Tibial nerve (tissue), 4 donors: ENCODE results near the gene ARID4B. TPM values are rescaled to one million over a fixed set of nuclear protein-coding genes. Genes with fewer than 3 reads are reported as not detected.

Experiments used
- DNase-seq, 2 donors: peaks; one replicate each; pipeline ENCODE4 v3.0.0-alpha.2; 2019; ENCODE audit warnings: low spot score in 2 of 2
- H3K27ac ChIP-seq, 4 donors: fragments of 200-600 bp; sonication (generic) in 3 of 4; one replicate each; pipeline ENCODE4 v1.5.1; 2017 to 2019; ENCODE audit warnings: mild to moderate bottlenecking in 1 of 4
- H3K27me3 ChIP-seq, 2 donors: fragments of 200-600 bp; sonication (generic) in 1 of 2; one replicate each; pipeline versions ENCODE4 v1.5.1 to v1.6.0; 2017 to 2019
- H3K36me3 ChIP-seq, 3 donors: fragments of 200-600 bp; sonication (generic); one replicate each; pipeline ENCODE4 v1.5.1; 2018 to 2019
- H3K4me1 ChIP-seq, 4 donors: fragments of 200-600 bp; sonication (generic) in 3 of 4; one replicate each; pipeline ENCODE4 v1.5.1; 2017 to 2019
- H3K4me3 ChIP-seq, 4 donors: fragments of 200-600 bp; sonication (generic) in 3 of 4; one replicate each; pipeline ENCODE4 v1.5.1; 2017 to 2019; ENCODE audit warnings: mild to moderate bottlenecking in 1 of 4, moderate library complexity in 1 of 4
- H3K9me3 ChIP-seq, 4 donors: fragments of 200-600 bp; sonication (generic) in 3 of 4; one replicate each; pipeline ENCODE4 v1.5.1; 2017 to 2019
- CTCF ChIP-seq, 5 experiments: fragments of 200-600 bp in 3 of 5; fragments of 450-650 bp in 2 of 5; sonication (generic) in 3 of 5; IDR thresholded peaks; one replicate each; pipeline ENCODE4 v1.5.1; 2016 to 2019; ENCODE audit warnings: antibody characterized with exemption in 5 of 5, mild to moderate bottlenecking in 3 of 5, moderate library complexity in 2 of 5
- EP300 ChIP-seq, 2 donors: sonication (generic); formaldehyde crosslinking; IDR thresholded peaks; one replicate each; pipeline ENCODE4 v1.6.1; 2017; ENCODE audit warnings: antibody characterized with exemption in 2 of 2, mild to moderate bottlenecking in 1 of 2
- POLR2A ChIP-seq, 2 donors: fragments of 450-650 bp; IDR thresholded peaks; one replicate each; pipeline ENCODE4 v1.6.1; 2017; ENCODE audit warnings: antibody characterized with exemption in 2 of 2, mild to moderate bottlenecking in 2 of 2, moderate library complexity in 2 of 2
- WGBS, 2 donors: methylation state at CpG; one replicate each; pipeline ENCODE4 v1.1.5; 2018; 5-methylcytosine and 5-hydroxymethylcytosine counted together
- total RNA-seq, 4 donors: library from RNA; depleted of rRNA; stranded (reverse); fragments of >200 nt; gene quantifications; one replicate each; pipeline ENCODE4 v1.1.0, GENCODE V29; 2016

Gene ARID4B
- total RNA-seq, 4 donors from 2014 or later: 41.6 to 58.8 (median 46.8) TPM

DNA sequence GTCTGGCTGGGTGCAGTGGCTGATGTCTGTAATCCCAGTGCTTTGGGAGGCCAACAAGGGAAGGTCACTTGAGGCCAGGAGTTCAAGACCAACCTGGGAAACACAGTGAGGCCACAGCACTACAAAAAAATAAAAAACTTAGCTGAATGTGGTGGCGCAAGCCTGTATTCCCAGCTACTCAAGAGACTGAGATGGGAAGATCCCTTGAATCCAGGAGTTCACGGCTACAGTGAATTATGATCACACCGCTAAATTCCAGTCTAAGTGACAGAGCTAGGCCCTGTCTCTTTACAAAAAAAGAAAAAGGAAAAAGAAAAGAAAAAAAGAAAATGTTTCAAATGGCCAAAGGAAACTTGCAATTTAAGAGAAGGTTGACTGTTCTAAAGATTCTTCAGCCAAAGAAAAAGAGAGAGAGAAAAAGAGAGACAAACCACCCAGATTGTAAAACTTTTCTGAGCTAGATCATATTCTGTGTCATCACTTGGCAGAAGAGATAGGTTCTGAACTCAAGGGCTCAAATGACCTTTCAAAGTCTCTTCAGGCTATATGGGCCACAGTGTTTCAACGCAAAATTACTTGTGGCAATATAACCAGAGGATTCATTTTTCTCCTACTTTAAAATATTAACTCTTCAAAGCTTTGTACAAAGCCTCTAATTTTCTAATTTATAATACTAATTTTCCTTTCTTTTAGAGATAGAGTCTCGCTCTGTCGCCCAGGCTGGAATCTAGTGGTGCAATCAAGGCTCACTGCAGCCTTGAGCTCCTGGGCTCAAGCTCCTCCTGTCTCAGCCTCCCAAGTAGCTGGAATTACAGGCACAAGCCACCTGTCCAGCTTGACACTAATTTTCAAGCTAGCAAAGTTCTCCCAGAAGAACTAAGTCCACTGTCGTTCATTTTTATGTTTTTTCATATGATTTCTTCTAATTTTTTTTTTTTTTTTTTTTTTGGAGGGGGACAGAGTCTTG, 20.5 kb downstream of the ARID4B start:
- Histone ChIP-seq H3K27me3 (no peaks in the 10 kb centered on the region), H3K27ac (peak overlapping the region in 1 of 4 donors; percentile 0), H3K9me3 (no peaks in the 10 kb centered on the region), H3K4me1 (peaks cover 0 to 60% (median 2%) of the 10 kb centered on the region in 4 donors), H3K36me3 (peaks cover 0 to 4% (median 0%) of the 10 kb centered on the region in 3 donors), H3K4me3 (no peak overlapping the region)
- 68 to 69% methylated on average over 7 of the region's 7 CpGs for WGBS, 2 donors
- TF ChIP-seq EP300 (IDR thresholded peaks at IDR 0.05): no peak
- TF ChIP-seq CTCF (IDR thresholded peaks at IDR 0.05): no peak
- no peak for TF ChIP-seq POLR2A (IDR thresholded peaks at IDR 0.05)
- no peak for DNase-seq

DNA sequence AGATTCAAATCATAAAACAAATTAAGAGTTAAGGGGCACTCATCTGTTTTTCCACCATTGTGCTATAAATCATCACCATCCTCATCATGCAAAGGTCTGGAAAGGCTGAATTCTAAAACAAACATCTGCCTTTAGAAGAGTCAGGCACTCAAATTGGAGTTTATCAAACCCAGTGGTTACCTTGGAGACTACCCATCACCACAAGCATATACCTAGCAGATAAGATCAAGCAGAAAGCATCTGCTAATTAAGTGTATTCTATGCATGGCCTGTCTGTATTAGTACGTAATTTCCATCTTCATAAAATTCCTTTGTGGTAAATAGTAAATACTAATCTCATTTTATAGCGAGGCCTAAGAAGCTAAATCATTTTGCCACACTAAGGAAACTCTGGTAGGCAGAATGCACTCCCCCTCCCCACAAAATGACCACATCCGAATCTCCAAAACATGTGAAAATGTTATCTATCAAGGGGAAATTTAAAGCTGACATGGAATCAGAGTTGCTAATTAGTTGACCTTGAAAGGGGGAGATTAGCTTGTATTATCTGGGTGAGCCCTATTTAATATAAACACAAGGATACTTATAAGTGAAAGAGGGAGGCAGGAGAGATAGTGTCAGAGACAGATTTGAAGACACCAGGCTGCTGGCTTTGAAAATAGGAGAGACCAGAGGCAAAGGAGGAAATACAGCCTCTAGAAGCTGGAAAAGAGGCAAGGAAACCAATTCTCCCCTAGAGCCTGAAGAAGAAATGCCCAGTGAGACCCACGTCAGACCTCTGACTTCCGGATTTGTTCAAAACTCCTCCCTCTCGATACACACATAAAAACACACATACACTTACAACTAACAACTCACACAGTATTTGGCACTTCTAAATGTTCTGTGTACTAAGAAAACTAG, 23.2 kb downstream of the ARID4B start:
- H3K27me3 ChIP-seq: no peaks in the 10 kb centered on the region
- peak overlapping the region in 1 of 4 donors; percentile 47 for H3K27ac ChIP-seq
- peaks cover 0 to 57% (median 5%) of the 10 kb centered on the region in 4 donors for H3K4me1 ChIP-seq
- no peaks in the 10 kb centered on the region for H3K36me3 ChIP-seq
- no peak for TF ChIP-seq CTCF (IDR thresholded peaks at IDR 0.05)
- no peak for TF ChIP-seq EP300 (IDR thresholded peaks at IDR 0.05)
- TF ChIP-seq POLR2A (IDR thresholded peaks at IDR 0.05): no peak
- WGBS, 2 donors: 34 to 40% methylated on average over 6 of the region's 6 CpGs
- DNase-seq: no peak
- no peak overlapping the region for H3K4me3 ChIP-seq
- H3K9me3 ChIP-seq: no peaks in the 10 kb centered on the region

DNA sequence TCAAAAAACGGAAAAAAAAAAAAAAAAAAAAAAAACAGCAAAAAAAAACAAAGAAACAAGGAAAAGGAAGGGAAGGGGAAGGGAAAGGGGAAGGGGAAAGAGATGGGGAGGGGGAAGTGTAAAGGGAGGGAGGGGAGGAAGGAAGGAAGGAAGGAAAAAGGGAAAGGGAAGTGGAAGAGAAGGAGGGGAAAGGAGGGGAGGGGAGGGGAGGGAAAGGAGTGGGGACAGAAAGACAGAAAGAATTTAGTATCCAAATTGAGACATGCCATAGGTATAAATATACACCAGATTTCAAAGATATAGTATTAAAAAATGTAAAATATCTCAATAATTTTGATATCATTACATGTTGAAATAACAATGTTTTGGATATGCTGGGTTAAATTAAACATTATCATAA, 25.8 kb downstream of the ARID4B start:
- WGBS, 2 donors: 60 to 61% methylated on average over 1 of the region's 1 CpG
- TF ChIP-seq EP300 (IDR thresholded peaks at IDR 0.05) (no peak), CTCF (IDR thresholded peaks at IDR 0.05) (no peak), POLR2A (IDR thresholded peaks at IDR 0.05) (no peak)
- H3K36me3 ChIP-seq: no peaks in the 10 kb centered on the region
- no peak overlapping the region for H3K27ac ChIP-seq
- no peak for DNase-seq
- H3K4me1 ChIP-seq: peaks cover 0 to 58% (median 9%) of the 10 kb centered on the region in 4 donors
- H3K27me3 ChIP-seq: no peaks in the 10 kb centered on the region
- no peak overlapping the region for H3K4me3 ChIP-seq
- H3K9me3 ChIP-seq: no peaks in the 10 kb centered on the region

- H3K4me3 ChIP-seq: no peak overlapping the region
- no peaks in the 10 kb centered on the region for H3K9me3 ChIP-seq
- no peak for TF ChIP-seq EP300 (IDR thresholded peaks at IDR 0.05)
- TF ChIP-seq CTCF (IDR thresholded peaks at IDR 0.05): no peak
- TF ChIP-seq POLR2A (IDR thresholded peaks at IDR 0.05): no peak
- H3K36me3 ChIP-seq: no peaks in the 10 kb centered on the region
- peaks cover 0 to 39% (median 8%) of the 10 kb centered on the region in 4 donors for H3K4me1 ChIP-seq
- H3K27ac ChIP-seq: no peak overlapping the region
- 63 to 69% methylated on average over 10 of the region's 10 CpGs for WGBS, 2 donors
- no peaks in the 10 kb centered on the region for H3K27me3 ChIP-seq
- no peak for DNase-seq
Observed at GRCh38 chr1:235299169-235299858, 28.7 kb downstream of the ARID4B start.
